AG09319 (cell line): Measurements from ENCODE around the gene TP53TG3F.
"Not testable (repeated sequence)": the region's sequence is repeated elsewhere in the genome, so short reads cannot be mapped to it uniquely, and the experiment has no call there.

Source experiments
- DNase-seq: peaks from one replicate; pipeline ENCODE4 v3.0.0-alpha.2; 2010; ENCODE audit warnings: low read depth; ENCODE audit errors: extremely low read depth

The TP53TG3F gene, protein sequence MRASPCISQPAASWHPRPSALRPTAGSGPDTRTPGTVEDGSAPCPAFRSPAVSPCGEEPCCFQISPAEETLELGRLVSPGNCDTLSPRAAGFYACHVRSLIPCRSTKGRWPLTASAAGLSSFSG

DNA sequence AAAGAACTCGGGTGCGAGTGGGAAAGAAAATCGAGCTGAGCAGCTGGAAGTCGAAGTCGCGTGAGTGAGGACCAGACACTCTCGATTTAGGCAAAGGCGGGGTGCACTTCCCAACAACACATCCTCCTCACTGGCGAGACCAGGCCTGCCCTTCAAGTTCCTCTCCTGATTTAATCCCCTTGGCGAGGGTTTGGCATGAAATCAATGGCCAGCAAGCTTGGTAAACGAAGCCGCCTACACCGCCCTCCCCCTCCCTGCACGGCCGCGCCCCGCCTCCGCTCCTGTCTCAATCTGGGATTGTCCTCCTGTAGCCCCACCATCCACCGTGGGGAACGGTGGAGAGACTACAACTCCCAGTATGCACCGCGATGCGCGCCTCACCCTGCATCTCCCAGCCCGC lies at the start of gene TP53TG3F:
Gene TP53TG3F, plus strand, starts transcription at position 301 of the 400 bp plus-strand sequence. Its CDS starts 68 bp downstream, at position 369.
- DNase-seq, result not testable (repeated sequence)

DNA sequence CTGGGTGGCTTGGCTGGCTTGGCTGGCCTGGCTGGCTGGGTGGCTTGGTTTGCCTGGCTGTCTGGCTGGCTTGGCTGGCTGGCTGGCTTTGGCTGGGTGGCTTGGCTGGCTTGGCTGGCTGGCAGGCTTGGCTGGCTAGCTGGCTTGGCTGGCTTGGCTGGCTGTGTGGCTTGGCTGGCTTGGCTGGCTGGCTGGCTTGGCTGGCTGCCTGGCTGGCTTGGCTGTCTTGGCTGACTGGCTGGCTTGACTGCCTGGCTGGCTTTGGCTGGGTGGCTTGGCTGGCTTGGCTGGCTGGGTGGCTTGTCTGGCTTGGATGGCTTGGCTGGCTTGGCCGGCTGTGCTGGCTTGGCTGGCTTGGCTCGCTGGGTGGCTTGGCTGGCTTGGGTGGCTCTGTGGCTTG lies 32.2 kb downstream of the TP53TG3F start:
- DNase-seq, result not testable (repeated sequence)

DNA sequence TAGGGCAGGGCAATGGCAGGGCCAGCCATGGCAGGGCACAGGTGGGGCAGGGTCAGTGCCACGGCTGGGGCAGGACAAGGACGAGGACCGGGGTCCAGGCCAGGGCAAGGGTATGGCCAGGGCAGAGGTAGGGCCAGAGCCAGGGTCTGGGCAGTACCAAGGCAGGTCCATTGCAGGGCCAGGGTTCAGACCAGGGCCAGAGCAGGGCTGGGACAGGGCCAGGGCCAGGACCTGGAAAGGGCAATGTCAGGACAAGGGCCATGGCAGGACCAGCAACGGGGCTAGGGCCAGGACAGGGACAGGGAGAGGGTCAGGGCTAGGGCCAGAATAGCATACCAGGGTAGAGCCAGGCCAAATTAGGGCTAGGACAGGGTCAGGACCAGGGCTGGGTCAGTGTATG lies 47.8 kb downstream of the TP53TG3F start:
- DNase-seq, result not testable (repeated sequence)

DNA sequence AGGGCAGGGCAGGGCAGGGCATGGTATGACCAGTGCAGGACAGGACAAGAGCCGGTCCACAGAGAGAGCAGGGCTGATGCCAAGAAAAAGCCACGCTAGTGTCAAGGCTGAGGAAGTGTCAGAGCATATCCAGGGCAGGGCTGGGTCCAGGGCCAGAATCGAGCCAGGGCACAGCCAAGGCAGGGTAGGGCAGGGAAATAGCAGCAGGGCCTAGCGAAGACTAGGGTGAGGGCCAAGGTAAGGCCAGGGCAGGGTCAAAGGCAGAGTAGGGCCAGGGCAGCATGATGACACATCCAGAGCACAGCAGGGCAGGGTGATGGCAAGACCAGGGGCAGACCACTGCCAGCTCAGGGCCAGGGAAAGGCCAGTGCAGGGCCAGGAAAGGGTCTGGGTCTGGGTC lies 49.7 kb downstream of the TP53TG3F start:
- DNase-seq, result not testable (repeated sequence)

DNA sequence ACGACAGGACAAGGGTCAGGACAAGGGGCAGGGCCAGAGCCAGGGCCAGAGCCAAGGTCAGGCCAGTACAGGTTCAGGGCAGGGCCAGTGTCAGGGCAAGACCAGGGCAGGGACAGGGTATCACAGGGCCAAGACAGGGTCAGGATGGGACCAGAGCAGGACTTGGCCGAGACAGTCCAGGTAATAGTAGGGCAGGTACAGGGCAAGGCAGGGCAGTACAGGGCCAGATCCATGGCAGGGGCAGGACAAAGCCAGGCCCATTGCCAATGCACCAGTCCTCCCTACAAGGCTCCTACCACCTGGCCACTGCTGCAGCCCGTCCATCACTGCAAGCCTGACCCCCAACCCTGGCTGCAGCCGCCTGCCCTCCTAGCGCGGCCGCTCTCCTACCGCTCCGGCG lies 50.5 kb downstream of the TP53TG3F start:
- not testable (repeated sequence) for DNase-seq
